SKM-1 (cell line): ENCODE measurements around the gene ZNF524.

Experiments
- DNase-seq: peaks from one replicate; lab custom pipeline; 2025; ENCODE audit not compliant: unreplicated experiment; lab: John Stamatoyannopoulos, UW

ZNF524 gene

GRCh38 chr19:55619286-55619685 is 19.2 kb downstream of the ZNF524 start:
- no peak for DNase-seq

- DNase-seq: peak; percentile 48
Measured at GRCh38 chr19:55620410-55621204, 20.5 kb downstream of the ZNF524 start.

GRCh38 chr19:55621205-55621672 is 21.2 kb downstream of the ZNF524 start:
- DNase-seq: no peak

- no peak for DNase-seq
Measured at GRCh38 chr19:55621673-55622231, 21.7 kb downstream of the ZNF524 start.

GRCh38 chr19:55622242-55622969 is 22.3 kb downstream of the ZNF524 start:
- no peak for DNase-seq

GRCh38 chr19:55623130-55623529 is 23.0 kb downstream of the ZNF524 start:
- DNase-seq: no peak

- no peak for DNase-seq
Measured at GRCh38 chr19:55623561-55623960, 23.5 kb downstream of the ZNF524 start.

GRCh38 chr19:55624109-55625003 is 24.3 kb downstream of the ZNF524 start, which contains the start of gene ZNF784:
ZNF784 (minus strand) TSS chr19:55624566; CDS start chr19:55624561, 5 bp downstream.
- peak; percentile 37 for DNase-seq

- DNase-seq: no peak
Measured at GRCh38 chr19:55625004-55625326, 24.9 kb downstream of the ZNF524 start.

- DNase-seq: no peak
Measured at GRCh38 chr19:55626350-55626749, 26.3 kb downstream of the ZNF524 start.

- DNase-seq: peak; percentile 15
Measured at GRCh38 chr19:55632463-55632834, 32.4 kb downstream of the ZNF524 start.

GRCh38 chr19:55633861-55634260 is 33.8 kb downstream of the ZNF524 start:
- DNase-seq: no peak

GRCh38 chr19:55635334-55635717 is 35.2 kb downstream of the ZNF524 start:
- no peak for DNase-seq

- DNase-seq: no peak
Measured at GRCh38 chr19:55635856-55636440, 35.9 kb downstream of the ZNF524 start.

GRCh38 chr19:55636723-55637122 is 36.6 kb downstream of the ZNF524 start:
- no peak for DNase-seq

- DNase-seq: no peak
Measured at GRCh38 chr19:55637534-55637933, 37.4 kb downstream of the ZNF524 start.

- peak; percentile 11 for DNase-seq
Measured at GRCh38 chr19:55638864-55639359, 38.8 kb downstream of the ZNF524 start.

- no peak for DNase-seq
Measured at GRCh38 chr19:55640043-55640576, 40.0 kb downstream of the ZNF524 start.

GRCh38 chr19:55640577-55641425 is 40.7 kb downstream of the ZNF524 start, which contains the start of gene ZNF580:
ZNF580 (plus strand) TSS chr19:55641002; CDS start chr19:55642509, 1,507 bp downstream.
- no peak for DNase-seq
